Eye (tissue), 1 donor: ENCODE results near the gene BTBD10.
A peak's percentile ranks its signal among the peaks of the same experiment; 100 is the strongest.

Experiments used
- DNase-seq: peaks from one replicate; pipeline ENCODE4 v3.0.0-alpha.2; 2015

The BTBD10 gene

GRCh38 chr11:13462901-13463778 lies at the start of gene BTBD10:
BTBD10 (minus strand) TSS chr11:13463222; CDS start chr11:13445124, 18,098 bp downstream.
- DNase-seq = peak; percentile 98

- no peak for DNase-seq
These were observed 40.4 kb upstream of the BTBD10 start for GRCh38 chr11:13503393-13503792.

GRCh38 chr11:13502492-13502891 lies 39.5 kb upstream of the BTBD10 start:
- DNase-seq = no peak

GRCh38 chr11:13495929-13496328 lies 32.9 kb upstream of the BTBD10 start, which contains the start of gene PTH:
PTH (minus strand) TSS chr11:13495997; CDS start chr11:13492855, 3,142 bp downstream.
- DNase-seq = no peak

GRCh38 chr11:13494051-13494450 lies 31.0 kb upstream of the BTBD10 start:
- no peak for DNase-seq

- no peak for DNase-seq
These were observed 24.6 kb upstream of the BTBD10 start for GRCh38 chr11:13487661-13488030.

GRCh38 chr11:13486926-13487660 lies 24.1 kb upstream of the BTBD10 start:
- peak; percentile 24 for DNase-seq

GRCh38 chr11:13480198-13480597 lies 17.2 kb upstream of the BTBD10 start:
- no peak for DNase-seq

- DNase-seq = no peak
These were observed 16.7 kb upstream of the BTBD10 start for GRCh38 chr11:13479688-13480087.

- no peak for DNase-seq
These were observed 12.1 kb upstream of the BTBD10 start for GRCh38 chr11:13475091-13475490.

- no peak for DNase-seq
These were observed 10.1 kb upstream of the BTBD10 start for GRCh38 chr11:13473013-13473722.

GRCh38 chr11:13468750-13469149 lies 5.7 kb upstream of the BTBD10 start:
- DNase-seq = no peak

GRCh38 chr11:13465909-13466371 lies 2.9 kb upstream of the BTBD10 start:
- DNase-seq = peak; percentile 64

GRCh38 chr11:13463779-13464290 lies 813 bp upstream of the BTBD10 start:
- DNase-seq = no peak

- peak; percentile 90 for DNase-seq
These were observed 616 bp downstream of the BTBD10 start for GRCh38 chr11:13462311-13462900.

- DNase-seq = no peak
These were observed 1.7 kb downstream of the BTBD10 start for GRCh38 chr11:13461291-13461690.

- DNase-seq = no peak
These were observed 12.1 kb downstream of the BTBD10 start for GRCh38 chr11:13450832-13451397.

- no peak for DNase-seq
These were observed 13.5 kb downstream of the BTBD10 start for GRCh38 chr11:13449522-13449921.

- no peak for DNase-seq
These were observed 14.1 kb downstream of the BTBD10 start for GRCh38 chr11:13448876-13449275.

GRCh38 chr11:13446444-13446843 lies 16.6 kb downstream of the BTBD10 start:
- no peak for DNase-seq

- DNase-seq = no peak
These were observed 17.4 kb downstream of the BTBD10 start for GRCh38 chr11:13445588-13445987.
